B cell (primary cell): ENCODE measurements around the gene TSPAN14. TPM values are rescaled to one million over a fixed set of nuclear protein-coding genes. Genes with fewer than 3 reads are reported as not detected.

Source experiments
- ATAC-seq: fragments of 200-7000 bp; cut with Tn5 transposase; one replicate; pipeline ENCODE4 v1.10.0; 2021; ENCODE audit warnings: low read depth, mild to moderate bottlenecking, moderate number of reproducible peaks, moderate library complexity
- CTCF ChIA-PET: fragments of 350-600 bp; sonication (Branson Sonifier 250); formaldehyde crosslinking; loops from one replicate; lab custom pipeline; 2021; ENCODE audit warnings: antibody characterized with exemption, inconsistent platforms; lab: Charles Lee
- POLR2A ChIA-PET: fragments of 350-600 bp; sonication (Branson Sonifier 250); formaldehyde crosslinking; loops from one replicate; lab custom pipeline; 2021; ENCODE audit warnings: antibody characterized with exemption; lab: Charles Lee
- DNase-seq: peaks from one replicate; pipeline ENCODE4 v3.0.0; 2013
- H2AFZ ChIP-seq: 2 replicates; pipeline ENCODE4 v1.6.1; 2012; ENCODE audit warnings: mild to moderate bottlenecking, low read depth, low read length; ENCODE audit not compliant: insufficient read depth, poor library complexity, severe bottlenecking
- H3K27ac ChIP-seq, 2 donors: 1 replicate in 1 of 2; 2 replicates in 1 of 2; pipeline ENCODE4 v1.5.1; 2012 to 2013; ENCODE audit warnings: low read length in 2 of 2, mild to moderate bottlenecking in 2 of 2, moderate library complexity in 1 of 2
- H3K27me3 ChIP-seq, 4 experiments: fragments of 200-600 bp in 1 of 4; sonication (generic) in 1 of 4; replicated peaks in 1 of 4; 1 replicate in 2 of 4; 2 replicates in 2 of 4; pipeline versions ENCODE4 v1.6.1 to v1.7.0; 2013 to 2016; ENCODE audit warnings: low read length in 3 of 4, mild to moderate bottlenecking in 2 of 4, mixed read lengths in 1 of 4, moderate library complexity in 1 of 4; ENCODE audit not compliant: insufficient read depth in 4 of 4, control insufficient read depth in 3 of 4; ENCODE audit errors: control extremely low read depth in 1 of 4
- H3K36me3 ChIP-seq, 2 experiments: replicated peaks in 1 of 2; 1 replicate in 1 of 2; 2 replicates in 1 of 2; pipeline versions ENCODE4 v1.6.1 to v1.7.1; 2013; ENCODE audit warnings: low read length in 1 of 2; ENCODE audit not compliant: insufficient read depth in 2 of 2, control insufficient read depth in 1 of 2; ENCODE audit errors: control extremely low read depth in 1 of 2, extremely low read depth in 1 of 2
- H3K4me1 ChIP-seq, 2 donors: fragments of 200-600 bp in 1 of 2; sonication (generic) in 1 of 2; 1 replicate in 1 of 2; 2 replicates in 1 of 2; pipeline versions ENCODE4 v1.5.1 to v1.6.1; 2013 to 2017; ENCODE audit warnings: low read length in 2 of 2; ENCODE audit not compliant: control insufficient read depth in 2 of 2, insufficient read depth in 2 of 2
- H3K4me2 ChIP-seq: replicated peaks from 2 replicates; pipeline ENCODE3; 2012; ENCODE audit warnings: mild to moderate bottlenecking, low read depth, low read length; ENCODE audit not compliant: poor library complexity, severe bottlenecking
- H3K4me3 ChIP-seq, 5 experiments: fragments of 200-600 bp in 1 of 5; sonication (generic) in 1 of 5; 1 replicate in 3 of 5; 2 replicates in 2 of 5; pipeline versions ENCODE4 v1.5.1 to v1.7.0; 2011 to 2016; ENCODE audit warnings: low read length in 4 of 5, mild to moderate bottlenecking in 4 of 5, low read depth in 2 of 5, control low read depth in 1 of 5, moderate library complexity in 1 of 5; ENCODE audit not compliant: insufficient read depth in 1 of 5; ENCODE audit errors: control extremely low read depth in 1 of 5, extremely low read depth in 1 of 5
- H3K79me2 ChIP-seq: fragments of 200-600 bp; sonication (generic); one replicate; pipeline ENCODE4 v1.6.0; 2016; ENCODE audit warnings: low read length; ENCODE audit not compliant: control insufficient read depth, insufficient read depth
- H3K9ac ChIP-seq: fragments of 200-600 bp; sonication (generic); 2 replicates; pipeline ENCODE4 v1.6.1; 2017; ENCODE audit warnings: mild to moderate bottlenecking, low read length, moderate library complexity
- H3K9me3 ChIP-seq, 3 donors: one replicate each; pipeline versions ENCODE4 v1.6.1 to v1.7.1; 2013; ENCODE audit warnings: low read length in 2 of 3; ENCODE audit not compliant: control insufficient read depth in 2 of 3, insufficient read depth in 1 of 3; ENCODE audit errors: control extremely low read depth in 1 of 3
- H4K20me1 ChIP-seq: 2 replicates; pipeline ENCODE4 v1.6.0; 2012; ENCODE audit warnings: mild to moderate bottlenecking, low read length; ENCODE audit not compliant: insufficient read depth, control insufficient read depth, poor library complexity, severe bottlenecking
- H3K27ac Mint-ChIP-seq: one replicate; pipeline ENCODE4 v1.8.0; 2021; ENCODE audit warnings: mixed read lengths
- H3K27me3 Mint-ChIP-seq: one replicate; pipeline ENCODE4 v1.8.0; 2021; ENCODE audit warnings: mixed read lengths
- H3K4me1 Mint-ChIP-seq: one replicate; pipeline ENCODE4 v1.8.0; 2021; ENCODE audit warnings: mixed read lengths
- H3K4me3 Mint-ChIP-seq: one replicate; pipeline ENCODE4 v1.8.0; 2021; ENCODE audit warnings: mixed read lengths
- H3K9me3 Mint-ChIP-seq: one replicate; pipeline ENCODE4 v1.8.0; 2022; ENCODE audit warnings: mixed read lengths; ENCODE audit not compliant: insufficient read depth
- EZH2 ChIP-seq: IDR thresholded peaks from 2 replicates; pipeline ENCODE4 v1.6.1; 2012; ENCODE audit warnings: borderline replicate concordance, low read depth, mild to moderate bottlenecking, moderate library complexity, low read length; ENCODE audit not compliant: insufficient read depth, poor library complexity, severe bottlenecking
- WGBS: methylation state at CpG from one replicate; pipeline ENCODE4 v1.1.5; 2013; ENCODE audit warnings: missing lambda C conversion rate; ENCODE audit not compliant: insufficient coverage; 5-methylcytosine and 5-hydroxymethylcytosine counted together
- intact Hi-C: fragments of 100-400 bp; cut with micrococcal nuclease; formaldehyde crosslinking; loops from one replicate; pipeline ENCODE4 v1.10.0; 2022
- polyA plus RNA-seq: library from polyadenylated mRNA; depleted of rRNA; stranded (reverse); fragments of >200 nt; gene quantifications from 2 replicates; pipeline ENCODE4 v1.2.3, GENCODE V29; 2012
- total RNA-seq, 2 donors: library from RNA; stranded (reverse); fragments of 120-200 nt in 1 of 2; gene quantifications; 1 replicate in 1 of 2; 2 replicates in 1 of 2; pipeline versions ENCODE4 v1.2.3 to v1.2.4, GENCODE V29; 2013 to 2022

The TSPAN14 gene
- total and polyA plus RNA-seq, 2 donors (not counting 1 experiment from before 2014, with no cell fraction given), result 27.8 to 55.3 TPM

GRCh38 chr10:80504158-80504811, 50.2 kb downstream of the TSPAN14 start:
- intact Hi-C loops, result loop anchor here (1.0 kb wide), 1 partner anchor 26 kb away; no protein-coding TSS in a partner anchor
- Histone ChIP-seq H3K79me2 (peaks cover 54% of the 10 kb centered on the region), H4K20me1 (peaks cover 32% of the 10 kb centered on the region), H3K36me3 (peaks cover 0 to 25% of the 10 kb centered on the region in 2 experiments), H3K27me3 (no peaks in the 10 kb centered on the region), H3K9me3 (no peaks in the 10 kb centered on the region), H3K4me2 (peak overlapping the region; percentile 27), H2AFZ (no peak overlapping the region), H3K27ac (peak overlapping the region; percentile 5 to 19), H3K4me1 (peaks cover 54 to 66% of the 10 kb centered on the region in 2 donors), H3K9ac (no peak overlapping the region), H3K4me3 (no peak overlapping the region)
- CTCF ChIA-PET, result interaction anchor here (0.6 to 17.9 kb wide), 21 partner anchors 9 to 130 kb away, joined by 3 to 500 read pairs (median 16); partner anchors contain the start of genes PRXL2A and TSPAN14
- TF ChIP-seq EZH2, result no peak
- Mint-ChIP-seq H3K4me3 (peak overlapping the region; percentile 34), H3K27me3 (no peaks in the 10 kb centered on the region), H3K9me3 (no peaks in the 10 kb centered on the region), H3K4me1 (peaks cover 59% of the 10 kb centered on the region), H3K27ac (peak overlapping the region; percentile 85)
- POLR2A ChIA-PET, result interaction anchor here (0.8 to 1.5 kb wide), 2 partner anchors 50 to 55 kb away, joined by 3 to 4 read pairs; no protein-coding TSS in a partner anchor
- 48% methylated on average over 5 of the region's 7 CpGs for WGBS
- ATAC-seq, result peak; percentile 31
- peak; percentile 39 for DNase-seq

- H3K79me2 ChIP-seq, result peaks cover 50% of the 10 kb centered on the region
- CTCF ChIA-PET, result interaction anchor here (1.0 to 17.9 kb wide), 33 partner anchors 8 to 514 kb away, joined by 3 to 500 read pairs (median 9); partner anchors contain the start of genes PRXL2A and TSPAN14
- peaks cover 0 to 31% of the 10 kb centered on the region in 2 experiments for H3K36me3 ChIP-seq
- intact Hi-C loops, result loop anchor here (1.0 kb wide), 4 partner anchors 25 to 127 kb away; no protein-coding TSS in a partner anchor
- 100% methylated on average over 4 of the region's 5 CpGs for WGBS
- H3K9me3 ChIP-seq, result no peaks in the 10 kb centered on the region
- H3K9ac ChIP-seq, result no peak overlapping the region
- no peak for TF ChIP-seq EZH2
- H3K4me1 ChIP-seq, result peaks cover 47 to 59% of the 10 kb centered on the region in 2 donors
- peaks cover 30% of the 10 kb centered on the region for H4K20me1 ChIP-seq
- no peak overlapping the region for H3K4me3 Mint-ChIP-seq
- H3K4me3 ChIP-seq, result no peak overlapping the region
- H3K27ac ChIP-seq, result peak overlapping the region in 1 of 2 donors; percentile 19
- H3K27ac Mint-ChIP-seq, result peak overlapping the region; percentile 85
- POLR2A ChIA-PET, result interaction anchor here (0.8 to 1.5 kb wide), 4 partner anchors 33 to 56 kb away, joined by 3 to 4 read pairs (median 3); no protein-coding TSS in a partner anchor
- DNase-seq (no peak), ATAC-seq (no peak)
- no peaks in the 10 kb centered on the region for H3K27me3 Mint-ChIP-seq
- peaks cover 52% of the 10 kb centered on the region for H3K4me1 Mint-ChIP-seq
- H3K4me2 ChIP-seq, result peak overlapping the region; percentile 27
- no peaks in the 10 kb centered on the region for H3K9me3 Mint-ChIP-seq
- H3K27me3 ChIP-seq, result no peaks in the 10 kb centered on the region
- H2AFZ ChIP-seq, result peak overlapping the region; percentile 14
Observed at GRCh38 chr10:80504897-80505465, 50.9 kb downstream of the TSPAN14 start.
